C4-2B (cell line): Measurements from ENCODE around the gene SMIM15.

ENCODE experiments used
- ZFX ChIP-seq: fragments of 450-650 bp; IDR thresholded peaks from 2 replicates; pipeline ENCODE4 v1.6.1; 2017
- TF ChIP-seq, protein P1 (sequence below): fragments of 450-650 bp; conservative IDR thresholded peaks from 2 replicates; pipeline ENCODE4 v1.5.1; 2017; ENCODE audit warnings: mild to moderate bottlenecking

DNA sequence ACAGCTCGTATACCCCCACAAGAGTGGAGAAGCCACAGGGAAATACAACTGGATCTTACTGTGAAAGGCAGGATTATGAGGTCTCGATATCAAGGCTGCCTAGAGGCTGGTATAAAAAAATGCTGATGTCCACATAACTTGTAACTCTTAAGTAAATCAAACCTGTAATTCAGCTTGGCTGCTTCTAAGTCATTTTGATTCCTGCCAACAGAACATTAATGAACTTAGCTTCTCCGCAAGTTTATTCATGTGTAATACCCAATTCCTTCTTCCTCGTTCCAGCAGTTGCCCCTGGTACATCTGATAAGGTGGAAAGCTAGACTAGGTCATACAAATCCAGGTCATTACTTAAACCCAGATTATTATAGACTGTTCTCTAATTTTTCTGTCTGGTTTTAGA is 16.4 kb upstream of the SMIM15 start:
- TF ChIP-seq, protein P1, sequence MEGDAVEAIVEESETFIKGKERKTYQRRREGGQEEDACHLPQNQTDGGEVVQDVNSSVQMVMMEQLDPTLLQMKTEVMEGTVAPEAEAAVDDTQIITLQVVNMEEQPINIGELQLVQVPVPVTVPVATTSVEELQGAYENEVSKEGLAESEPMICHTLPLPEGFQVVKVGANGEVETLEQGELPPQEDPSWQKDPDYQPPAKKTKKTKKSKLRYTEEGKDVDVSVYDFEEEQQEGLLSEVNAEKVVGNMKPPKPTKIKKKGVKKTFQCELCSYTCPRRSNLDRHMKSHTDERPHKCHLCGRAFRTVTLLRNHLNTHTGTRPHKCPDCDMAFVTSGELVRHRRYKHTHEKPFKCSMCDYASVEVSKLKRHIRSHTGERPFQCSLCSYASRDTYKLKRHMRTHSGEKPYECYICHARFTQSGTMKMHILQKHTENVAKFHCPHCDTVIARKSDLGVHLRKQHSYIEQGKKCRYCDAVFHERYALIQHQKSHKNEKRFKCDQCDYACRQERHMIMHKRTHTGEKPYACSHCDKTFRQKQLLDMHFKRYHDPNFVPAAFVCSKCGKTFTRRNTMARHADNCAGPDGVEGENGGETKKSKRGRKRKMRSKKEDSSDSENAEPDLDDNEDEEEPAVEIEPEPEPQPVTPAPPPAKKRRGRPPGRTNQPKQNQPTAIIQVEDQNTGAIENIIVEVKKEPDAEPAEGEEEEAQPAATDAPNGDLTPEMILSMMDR = no peak
- no peak for TF ChIP-seq ZFX
